CD4-positive, alpha-beta T cell treated with Interleukin-6 at 100 ng/mL for 8 hours (primary cell): ENCODE measurements around the gene RGS9BP.
A peak's percentile ranks its signal among the peaks of the same experiment; 100 is the strongest.
"Not testable (repeated sequence)": the region's sequence is repeated elsewhere in the genome, so short reads cannot be mapped to it uniquely, and the experiment has no call there.

Experiments used
- DNase-seq: peaks from one replicate; pipeline ENCODE4 v3.0.0-alpha.2; 2020; ENCODE audit warnings: mixed read lengths, low spot score

RGS9BP gene

DNA sequence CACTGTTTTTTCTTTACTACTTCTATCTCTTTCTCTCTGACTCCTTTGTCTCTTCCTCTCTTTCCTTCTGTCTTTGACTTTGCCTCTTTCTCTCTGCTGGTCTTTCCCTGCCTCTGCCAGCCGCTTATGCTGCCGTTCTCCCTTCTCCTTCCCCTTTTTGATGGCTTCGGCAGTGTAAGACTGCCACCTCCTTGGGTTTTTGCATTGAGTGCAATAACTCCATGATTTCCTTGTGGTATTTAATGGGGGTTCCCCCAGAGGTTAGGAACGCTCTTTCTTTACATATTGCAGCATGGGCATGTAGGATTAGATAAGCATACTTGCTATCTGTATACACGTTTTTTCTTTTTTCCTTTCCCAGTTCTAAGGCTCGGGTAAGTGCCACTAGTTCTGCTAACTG lies 19.9 kb downstream of the RGS9BP start:
- not testable (repeated sequence) for DNase-seq

DNA sequence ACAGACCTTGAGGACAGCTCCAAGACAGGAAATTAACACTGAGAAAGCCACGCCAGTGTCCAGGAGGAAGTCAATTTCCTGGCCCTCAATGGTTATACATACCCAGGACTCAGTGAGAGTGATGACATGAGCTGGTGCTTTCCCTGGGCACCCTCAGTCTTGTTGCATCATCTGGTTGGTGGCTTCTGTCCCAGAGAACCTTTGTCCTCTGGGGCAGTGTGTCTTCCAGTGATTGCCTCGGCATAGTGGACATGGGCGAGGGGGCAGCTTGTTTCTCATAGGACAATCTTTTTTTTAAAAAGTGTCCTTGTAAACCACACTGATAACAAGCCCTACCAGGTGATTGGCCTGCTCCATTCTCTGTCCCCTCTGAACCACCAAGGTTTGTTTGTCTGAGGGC lies 21.1 kb downstream of the RGS9BP start:
- not testable (repeated sequence) for DNase-seq

GRCh38 chr19:32700129-32700528 lies 24.5 kb downstream of the RGS9BP start:
- DNase-seq = not testable (repeated sequence)

GRCh38 chr19:32702010-32702409 lies 26.4 kb downstream of the RGS9BP start:
- DNase-seq = no peak

DNA sequence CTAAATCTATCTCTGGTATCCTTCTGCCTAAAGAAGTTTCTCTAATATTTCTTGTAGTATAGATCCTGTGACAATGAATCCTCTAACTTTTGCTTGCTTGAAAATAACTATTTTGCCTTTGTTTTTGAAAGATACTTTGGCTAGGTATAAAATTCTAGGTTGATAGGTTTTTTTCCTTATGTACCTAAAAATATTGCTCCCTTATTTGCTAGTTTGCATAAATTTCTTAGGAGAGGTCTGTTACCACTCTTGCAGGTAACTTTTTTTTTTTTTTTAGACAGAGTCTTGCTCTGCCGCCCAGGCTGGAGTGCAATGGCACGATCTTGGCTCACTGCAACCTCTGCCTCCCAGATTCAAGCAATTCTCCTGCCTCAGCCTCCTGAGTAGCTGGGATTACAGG lies 28.4 kb downstream of the RGS9BP start:
- not testable (repeated sequence) for DNase-seq

GRCh38 chr19:32708457-32708856 lies 32.8 kb downstream of the RGS9BP start:
- DNase-seq = peak; percentile 40

DNA sequence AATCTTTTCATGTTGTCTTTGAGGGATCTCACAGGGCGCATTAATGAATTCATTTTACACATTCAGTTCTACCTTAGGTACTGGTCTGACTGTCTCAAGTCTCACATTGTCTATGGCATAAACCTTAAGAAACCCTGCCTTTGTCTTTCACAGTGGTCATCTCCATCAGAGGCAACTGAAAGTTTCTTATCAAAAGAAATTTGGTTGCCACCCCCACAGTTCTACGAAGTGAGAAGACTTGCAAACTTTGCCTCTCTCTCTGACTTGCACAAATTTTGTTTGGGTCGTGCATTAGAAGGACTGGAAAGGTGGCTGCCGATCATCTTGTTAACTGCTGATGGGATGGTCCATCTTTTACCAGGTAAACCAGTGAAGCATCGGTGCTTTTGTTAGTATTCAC lies 33.4 kb downstream of the RGS9BP start:
- no peak for DNase-seq

GRCh38 chr19:32711747-32712146 lies 36.1 kb downstream of the RGS9BP start:
- DNase-seq = no peak

DNA sequence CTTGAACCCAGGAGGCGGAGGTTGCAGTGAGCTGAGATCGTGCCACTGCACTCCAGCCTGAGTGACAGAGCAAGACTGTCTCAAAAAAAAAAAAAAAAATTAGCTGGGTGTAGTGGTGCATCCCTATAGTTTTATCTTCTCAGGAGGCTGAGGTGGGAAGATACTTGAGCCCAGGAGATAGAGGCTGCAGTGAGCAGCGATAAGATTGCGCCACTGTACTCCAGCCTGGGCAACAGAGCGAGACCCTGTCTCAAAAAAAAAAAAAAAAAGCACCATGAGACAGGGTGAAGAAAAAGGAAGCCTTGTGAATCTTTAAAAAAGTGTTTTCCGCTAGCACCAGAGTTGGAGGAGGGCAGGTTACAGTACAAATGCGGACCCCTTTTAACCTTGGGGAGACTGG lies 40.6 kb downstream of the RGS9BP start:
- not testable (repeated sequence) for DNase-seq

GRCh38 chr19:32717496-32717895 lies 41.8 kb downstream of the RGS9BP start:
- DNase-seq = no peak

DNA sequence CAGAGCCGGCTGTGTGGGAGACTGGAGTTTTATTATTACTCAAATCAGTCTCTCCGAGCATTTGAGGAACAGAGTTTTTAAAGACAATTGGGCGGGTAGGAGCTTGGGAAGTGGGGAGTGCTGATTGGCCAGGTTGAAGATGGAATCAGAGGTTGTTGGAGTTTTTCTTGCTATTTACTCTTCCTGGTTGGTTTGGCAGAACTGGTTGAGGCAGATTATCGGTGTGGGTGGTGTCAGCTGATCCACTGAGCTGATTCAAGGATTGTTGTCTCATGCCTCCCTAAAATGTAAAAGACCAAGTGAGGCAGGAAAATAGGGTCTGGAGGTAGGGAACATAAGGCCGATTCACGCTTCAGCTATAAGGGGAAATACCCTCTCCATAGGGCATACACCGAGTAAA lies 42.6 kb downstream of the RGS9BP start:
- DNase-seq = no peak

GRCh38 chr19:32719611-32720059 lies 44.0 kb downstream of the RGS9BP start, which contains the start of gene TDRD12:
TSS of gene TDRD12 (plus strand) at chr19:32719767. CDS start at chr19:32720073, 306 bp downstream.
- no peak for DNase-seq

- no peak for DNase-seq
These were observed 44.7 kb downstream of the RGS9BP start for GRCh38 chr19:32720216-32720935.

- DNase-seq = no peak
These were observed 45.2 kb downstream of the RGS9BP start for GRCh38 chr19:32720936-32721250.
